GM21576 (cell line): ENCODE measurements around the gene IGHMBP2.

Experiments
- ATAC-seq: cut with Tn5 transposase; IDR thresholded peaks from one replicate; pipeline ENCODE4 v1.9.1; 2021; ENCODE audit warnings: mild to moderate bottlenecking, moderate library complexity; ENCODE audit not compliant: unreplicated experiment

IGHMBP2 gene

DNA sequence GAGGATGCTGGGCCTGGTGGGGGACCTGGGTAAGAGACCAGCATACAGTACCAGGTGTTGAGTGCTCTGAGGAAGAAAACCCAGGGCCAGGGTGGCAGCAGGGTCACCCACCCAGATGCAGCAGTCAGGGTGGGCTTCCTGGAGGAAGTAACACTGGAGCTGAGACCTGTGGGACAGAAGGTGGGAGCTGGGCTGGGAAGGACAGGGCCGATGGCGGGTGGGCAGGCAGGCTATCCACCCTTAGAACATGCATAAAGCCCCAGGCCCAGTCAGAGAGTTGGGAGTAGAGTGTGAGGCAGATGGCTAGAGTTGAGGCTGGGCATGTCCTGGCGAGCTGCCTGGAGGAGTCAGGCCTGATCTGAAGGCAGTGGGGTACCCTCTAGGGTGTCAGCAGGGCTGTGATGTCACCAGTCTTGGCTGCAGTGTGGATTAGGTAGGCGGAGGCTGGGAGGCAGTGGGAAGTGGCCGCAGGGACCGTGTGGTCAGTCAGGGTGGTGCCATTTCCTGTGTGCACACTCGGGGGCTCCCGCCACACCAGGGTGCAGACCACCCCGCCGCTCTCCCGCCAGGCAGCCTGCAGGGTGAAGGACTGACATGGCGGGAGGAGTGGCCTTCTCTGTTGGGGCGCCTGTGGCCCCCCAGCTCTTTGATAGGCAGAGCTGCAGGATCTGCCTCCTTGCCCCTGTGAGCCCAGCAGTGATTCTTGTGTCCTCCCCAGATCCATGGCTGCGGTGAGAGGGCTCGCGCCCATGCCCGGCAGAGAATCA is 35.3 kb downstream of the IGHMBP2 start:
- ATAC-seq: no peak

DNA sequence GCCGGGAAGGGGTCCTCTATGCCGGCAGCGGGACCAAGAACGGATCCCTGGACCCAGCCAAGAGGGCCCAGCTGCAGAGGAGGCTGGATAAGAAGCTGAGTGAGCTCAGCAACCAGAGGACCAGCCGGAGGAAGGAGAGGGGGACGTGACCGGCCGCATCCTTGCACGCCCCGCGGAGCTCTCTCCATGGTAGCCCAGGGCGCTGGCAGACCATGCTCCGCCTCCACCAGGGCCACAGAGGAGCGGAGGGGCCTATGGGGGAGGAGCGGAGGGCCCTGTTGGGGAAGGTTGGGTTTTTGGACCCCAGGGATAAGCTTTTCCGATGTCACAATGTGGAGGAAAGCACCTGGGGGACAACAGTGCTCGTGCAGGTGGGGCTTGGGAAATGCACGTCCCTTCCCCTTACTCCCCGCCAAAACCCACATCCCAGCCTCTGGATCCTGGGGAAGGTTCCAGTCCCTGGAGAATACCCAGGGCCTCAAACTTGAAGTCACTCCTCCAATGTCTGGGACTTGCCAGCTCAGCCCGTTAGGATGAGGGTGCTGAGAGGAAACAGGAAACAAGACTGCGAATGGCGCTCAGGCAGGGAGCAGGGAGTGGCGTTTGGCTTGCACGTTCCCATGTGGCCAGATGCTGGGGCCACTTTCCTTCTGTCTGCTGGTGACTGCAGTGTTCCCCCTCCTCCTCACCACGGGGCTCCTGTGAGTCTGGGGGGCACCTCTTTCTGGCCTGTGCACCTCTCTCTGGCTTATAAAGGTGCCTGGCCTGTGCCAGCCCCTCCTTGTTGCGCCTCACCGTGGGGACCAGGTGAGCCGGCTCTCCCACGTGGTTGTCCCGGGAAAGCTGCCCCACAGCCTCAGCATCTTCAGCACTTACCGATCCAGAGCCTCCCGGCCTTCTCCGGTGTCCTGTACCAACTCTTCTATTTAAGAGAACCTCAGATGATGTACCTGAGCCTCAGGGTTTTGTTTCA is 36.2 kb downstream of the IGHMBP2 start:
- ATAC-seq: no peak

DNA sequence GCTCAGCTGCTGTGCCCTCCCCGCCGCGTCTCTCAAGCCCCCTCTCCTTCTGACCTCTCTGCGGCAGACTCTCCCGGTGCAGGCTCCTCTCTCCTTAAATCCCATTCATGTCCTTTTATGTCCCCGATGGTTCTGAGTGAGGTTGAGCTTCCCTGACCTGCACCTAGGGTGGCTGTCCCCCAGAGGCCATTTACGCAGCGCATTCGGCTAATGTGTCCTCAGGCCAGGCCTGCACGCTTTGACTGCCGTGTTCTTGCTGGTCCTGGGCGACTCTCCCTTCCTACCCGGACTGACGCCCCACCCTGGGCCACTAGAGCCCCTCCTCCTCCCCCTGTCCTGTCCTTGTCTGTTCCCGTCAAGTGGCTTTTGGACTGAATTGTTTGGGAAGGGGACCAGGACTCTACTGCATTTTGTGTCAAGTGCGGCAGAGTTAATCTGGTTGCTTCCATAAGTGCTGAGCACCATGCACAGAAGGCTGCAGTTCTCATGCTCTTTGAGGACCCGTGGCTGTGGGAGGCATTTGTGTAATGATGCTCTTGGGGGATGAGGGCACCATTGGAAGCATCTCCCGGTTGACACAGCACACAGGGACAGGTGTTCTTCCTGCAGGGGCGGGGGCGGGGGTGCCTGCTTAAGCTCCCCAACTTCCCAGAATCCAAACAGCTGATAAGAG is 37.1 kb downstream of the IGHMBP2 start:
- ATAC-seq: no peak

DNA sequence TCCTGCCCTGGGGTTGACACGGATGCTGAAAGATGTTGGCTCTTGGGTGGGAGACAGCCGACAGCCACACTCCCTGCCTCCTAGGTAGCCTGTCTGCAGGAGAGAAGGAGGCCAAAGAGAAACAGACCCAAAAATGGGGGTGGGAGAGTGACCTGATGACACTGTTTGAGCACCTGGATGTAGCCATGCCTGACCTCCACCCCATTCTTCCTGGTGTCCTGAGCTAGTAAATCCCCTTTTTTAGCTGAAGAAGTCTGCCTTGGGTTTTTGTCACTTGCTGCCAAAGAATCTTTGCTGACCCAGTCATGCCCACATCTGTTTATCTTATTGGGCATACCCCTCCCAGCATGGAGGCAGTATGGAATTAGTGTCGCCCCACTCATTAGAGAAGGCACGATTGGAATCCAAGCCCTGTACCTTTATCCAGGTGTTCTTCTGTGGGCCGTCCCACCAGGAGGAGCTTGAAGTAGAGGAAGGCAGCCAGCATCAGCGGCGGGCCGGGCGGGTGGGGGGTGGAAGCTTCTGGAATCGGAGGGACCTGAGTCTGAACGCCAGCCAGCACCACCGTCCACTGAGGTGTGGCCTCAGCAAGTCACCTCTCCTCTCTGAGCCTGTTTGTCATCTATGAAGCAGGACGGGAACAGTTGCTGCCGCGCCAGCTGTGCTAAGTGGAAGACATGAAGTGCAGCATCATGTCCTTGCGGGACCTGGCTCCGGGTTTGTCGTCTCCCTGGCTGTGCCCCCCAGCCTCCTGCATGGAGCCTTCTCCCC is 37.8 kb downstream of the IGHMBP2 start:
- ATAC-seq: no peak

DNA sequence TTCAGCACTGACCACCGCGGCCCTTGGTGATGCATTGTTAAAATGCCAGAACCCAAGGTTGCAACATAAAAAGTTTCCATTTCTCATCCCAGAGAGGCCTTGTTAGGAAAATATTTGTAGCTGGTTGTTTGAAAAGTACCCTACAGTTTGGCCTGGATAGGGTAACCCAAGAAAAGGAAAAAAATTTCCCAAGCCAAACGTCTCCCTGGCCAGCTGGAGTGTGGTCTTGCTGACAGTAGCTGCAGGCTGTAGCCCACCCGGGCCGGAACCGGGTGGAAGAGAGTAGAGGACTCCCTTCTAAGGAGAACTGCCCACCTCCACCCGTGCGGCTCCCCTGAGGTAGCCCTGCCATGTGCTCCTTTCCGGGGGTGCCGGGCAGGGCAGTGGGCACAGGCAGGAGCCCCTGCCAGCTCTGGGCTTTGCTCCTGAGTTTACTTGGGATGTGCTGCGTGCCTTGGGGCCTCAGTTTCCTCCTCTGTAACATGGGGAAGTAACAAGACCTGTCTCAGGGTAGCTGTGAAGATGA is 38.5 kb downstream of the IGHMBP2 start:
- ATAC-seq: no peak

DNA sequence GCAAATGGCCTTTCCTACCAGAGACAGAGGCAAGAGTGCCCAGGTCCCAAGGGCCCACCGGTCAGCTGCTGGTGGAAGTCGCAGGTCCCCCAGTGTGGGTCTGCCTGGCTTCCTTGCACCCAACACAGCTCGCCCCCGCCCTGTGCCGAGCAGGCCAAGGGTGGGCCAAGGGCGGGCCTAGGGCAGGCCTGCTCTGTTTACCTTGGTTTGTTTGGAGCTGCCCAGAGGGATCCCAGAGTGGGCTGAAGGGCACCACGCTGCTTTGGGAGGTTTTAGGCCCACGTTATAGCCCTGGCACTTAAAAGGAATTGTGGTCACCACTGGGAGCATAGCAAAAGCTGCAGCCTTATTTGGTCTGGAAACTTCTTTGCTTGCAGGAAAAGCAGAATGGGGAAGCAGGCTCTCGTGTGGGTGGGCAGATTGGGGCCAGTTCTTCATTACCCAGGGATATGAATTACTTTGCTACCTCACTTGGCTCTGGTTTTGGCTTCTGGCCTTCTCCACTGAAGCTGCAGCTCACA is 39.1 kb downstream of the IGHMBP2 start:
- no peak for ATAC-seq

DNA sequence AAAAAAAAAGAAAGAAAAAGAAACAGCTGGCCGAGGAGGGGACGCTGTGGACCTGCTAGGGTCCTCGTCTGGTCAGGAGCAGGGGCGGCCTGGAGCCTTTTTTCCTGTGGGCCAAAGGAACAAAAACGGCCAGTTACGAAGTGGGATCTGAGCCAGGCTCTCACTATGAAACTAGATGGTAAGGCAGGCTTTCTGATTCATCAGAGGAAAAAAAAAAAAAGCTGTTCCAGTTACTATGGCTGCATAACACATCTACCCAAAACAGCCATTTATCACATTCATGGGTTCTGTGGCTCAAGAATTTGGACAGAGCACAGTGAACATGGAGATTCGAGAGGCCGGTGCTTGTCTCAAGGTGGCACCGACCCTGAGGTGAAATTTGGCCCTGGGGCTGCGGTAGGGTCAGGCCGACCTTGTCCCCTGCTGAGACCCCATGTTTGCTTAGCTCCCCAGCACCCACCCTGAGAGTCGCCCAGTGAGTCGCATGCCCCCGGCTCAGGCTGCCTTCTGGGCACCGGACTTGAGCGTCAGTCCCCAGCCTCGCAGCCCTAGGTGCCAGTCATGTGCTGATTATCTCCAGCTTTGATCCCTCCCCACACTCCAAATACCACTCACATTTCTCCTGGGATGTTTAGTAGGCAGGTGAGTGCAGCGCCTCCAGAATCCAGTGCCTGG is 42.9 kb downstream of the IGHMBP2 start:
- ATAC-seq: no peak

DNA sequence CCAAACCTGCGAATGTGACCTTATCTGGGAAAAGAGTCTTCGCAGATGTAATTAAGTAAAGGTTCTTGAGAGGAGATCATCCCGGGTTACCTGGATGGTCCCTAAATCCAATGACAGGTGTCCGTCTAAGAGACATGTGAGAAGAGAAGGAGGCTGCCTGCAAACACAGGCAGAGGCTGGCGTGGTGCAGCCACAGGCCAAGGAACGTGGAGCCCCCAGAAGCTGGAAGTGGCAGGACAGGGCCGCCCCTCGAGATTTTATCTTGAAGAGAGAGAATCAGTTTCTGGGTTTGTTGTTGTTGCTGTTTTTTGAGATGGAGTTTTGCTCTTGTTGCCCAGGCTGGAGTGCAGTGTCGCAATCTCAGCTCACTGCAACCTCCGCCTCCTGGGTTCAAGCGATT is 43.5 kb downstream of the IGHMBP2 start:
- no peak for ATAC-seq

DNA sequence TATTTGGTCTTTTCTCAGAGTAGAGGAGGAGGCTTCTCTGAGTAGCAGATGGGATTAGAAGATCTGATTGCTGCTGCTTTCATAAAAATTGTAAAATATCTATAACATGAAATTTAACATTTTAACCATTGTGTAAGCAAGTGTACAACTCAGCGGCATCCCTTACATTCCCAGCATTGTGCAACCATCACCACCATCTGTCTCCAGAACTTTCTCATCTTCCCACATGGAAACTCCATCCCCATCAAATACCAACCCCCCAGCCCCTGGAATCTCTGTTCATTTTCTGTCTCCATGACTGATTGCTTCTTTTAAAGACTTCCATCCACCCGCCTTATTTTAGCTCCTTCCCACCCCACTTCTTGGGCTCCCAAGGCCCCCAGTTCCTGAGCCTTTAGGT is 44.8 kb downstream of the IGHMBP2 start:
- no peak for ATAC-seq

DNA sequence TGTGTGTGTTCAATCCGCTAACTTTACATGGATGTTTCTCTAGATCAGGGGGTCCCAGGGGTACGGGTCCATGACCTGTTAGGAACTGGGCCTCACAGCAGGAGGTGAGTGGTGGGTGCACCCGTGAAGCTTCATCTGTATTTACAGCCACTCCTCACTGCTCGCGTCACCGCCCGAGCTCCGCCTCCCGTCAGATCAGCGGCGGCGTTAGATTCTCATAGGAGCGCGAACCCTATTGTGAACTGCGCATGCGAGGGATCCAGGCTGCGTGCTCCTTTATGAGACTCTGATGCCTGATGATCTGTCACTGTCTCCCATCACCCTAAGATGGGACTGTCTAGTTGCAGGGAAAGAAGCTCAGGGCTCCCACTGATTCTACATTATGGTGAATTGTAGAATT is 45.2 kb downstream of the IGHMBP2 start:
- ATAC-seq: no peak

DNA sequence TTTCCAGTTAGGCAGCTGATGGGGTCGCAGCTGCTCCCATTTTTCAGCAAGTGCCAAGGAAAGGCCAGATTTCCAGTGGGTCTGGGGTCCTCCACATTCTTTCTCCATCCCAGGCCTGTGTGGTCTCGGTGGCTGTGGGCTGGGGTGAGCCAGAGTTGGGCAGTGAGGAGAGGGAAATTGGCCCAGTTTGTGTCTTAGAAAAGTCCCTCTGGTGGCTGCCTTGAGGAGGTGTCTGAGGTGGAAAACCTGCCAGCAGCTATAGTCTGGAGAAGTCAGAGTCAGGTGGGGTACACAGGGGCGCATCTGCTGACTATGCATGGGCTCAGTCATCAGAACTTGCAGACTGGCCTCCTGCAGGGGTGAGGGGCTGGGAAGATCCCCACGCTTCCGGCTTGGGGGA is 46.6 kb downstream of the IGHMBP2 start:
- ATAC-seq: no peak

DNA sequence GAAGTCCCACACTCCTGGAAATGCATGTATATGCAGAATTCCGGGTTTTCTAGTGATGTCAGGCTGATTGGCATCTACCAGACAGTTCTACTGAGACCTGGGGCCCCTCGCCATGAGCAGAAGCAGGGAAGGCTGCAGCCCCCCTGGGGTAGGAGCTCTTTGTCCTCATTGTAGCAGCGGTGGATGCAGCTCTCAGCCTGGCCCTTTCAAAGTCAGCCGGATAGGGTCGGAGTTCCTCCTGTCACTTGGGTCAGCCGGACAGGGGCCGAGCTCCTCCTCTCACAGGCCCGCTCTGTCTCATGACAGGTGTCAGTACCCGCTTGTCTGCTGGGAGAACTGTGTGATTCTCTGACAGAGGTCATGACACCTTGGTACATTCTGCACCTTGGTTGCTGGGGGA is 47.1 kb downstream of the IGHMBP2 start:
- no peak for ATAC-seq

DNA sequence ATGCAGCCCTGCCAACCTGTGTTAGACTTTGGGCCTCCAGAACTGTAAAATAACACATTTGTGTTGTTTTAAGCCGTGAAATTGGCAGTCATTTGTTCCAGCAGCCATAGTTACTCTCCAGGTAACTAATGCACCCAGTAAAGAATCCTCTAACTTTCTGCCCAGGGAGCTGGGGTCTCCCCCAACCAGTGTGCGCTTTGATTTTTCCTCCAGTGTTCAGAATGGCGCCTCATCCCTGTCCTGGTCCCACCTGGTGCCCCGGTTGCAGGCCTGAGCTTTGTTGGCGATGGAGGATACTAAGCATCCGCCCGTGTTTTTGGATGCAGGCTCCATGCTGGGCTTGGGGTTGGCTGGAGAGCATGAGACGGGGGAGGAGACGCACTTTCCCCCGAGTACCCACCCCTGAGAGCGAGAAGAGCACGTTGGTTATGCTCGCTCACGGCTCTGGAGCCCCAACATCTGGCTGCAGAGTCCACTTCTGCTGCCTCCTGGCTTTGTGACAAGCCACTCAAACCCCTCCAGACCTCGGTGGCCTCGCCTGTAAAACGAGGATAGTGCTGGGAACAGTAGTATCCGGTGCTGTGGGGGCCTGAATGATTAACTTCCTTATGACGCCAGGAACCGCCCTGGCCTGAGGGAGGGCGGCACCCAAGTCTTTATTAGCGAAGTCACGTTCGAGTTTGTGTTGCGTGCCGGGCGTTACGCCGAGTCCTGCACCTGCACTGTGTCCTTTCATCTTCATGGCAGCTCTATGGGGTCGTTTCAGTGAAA is 51.3 kb downstream of the IGHMBP2 start:
- no peak for ATAC-seq

DNA sequence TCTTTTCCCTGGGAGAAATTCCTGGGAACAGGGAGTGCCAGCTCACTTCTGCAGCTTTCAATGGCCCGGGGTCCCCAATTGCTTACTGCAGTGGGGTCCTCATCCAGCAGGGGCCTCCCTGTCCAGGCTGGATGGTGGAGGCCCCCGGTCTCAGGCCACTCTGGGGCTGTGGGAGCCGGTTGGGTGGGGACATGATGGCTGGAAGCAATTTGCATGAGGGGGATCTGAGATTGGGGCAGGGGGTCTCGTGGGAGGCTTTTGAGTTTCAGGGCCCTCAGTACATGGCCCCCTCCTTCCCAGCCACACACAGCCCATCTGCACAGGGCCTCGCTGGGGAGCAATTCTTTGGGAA is 51.9 kb downstream of the IGHMBP2 start:
- ATAC-seq: no peak

DNA sequence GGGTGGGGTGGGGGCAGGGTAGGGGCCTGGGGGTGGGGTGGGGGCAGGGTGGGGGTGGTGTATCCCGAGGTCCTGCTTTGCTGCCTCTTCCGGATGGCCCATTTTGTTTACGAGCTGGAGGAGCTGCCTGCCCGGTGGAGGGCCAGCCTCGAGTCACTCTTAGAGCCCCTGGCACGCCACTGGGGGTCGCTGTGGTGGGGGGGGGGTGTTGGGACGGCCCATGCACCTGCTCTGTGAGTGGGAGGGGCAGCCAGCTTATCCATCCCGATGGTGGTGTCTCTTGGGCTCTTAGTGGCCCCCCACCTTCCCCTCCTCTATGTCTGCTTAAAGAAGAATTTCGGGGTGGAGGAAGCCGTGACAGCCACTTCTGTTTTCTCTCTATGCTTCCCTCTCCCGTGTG is 52.5 kb downstream of the IGHMBP2 start:
- ATAC-seq: no peak

DNA sequence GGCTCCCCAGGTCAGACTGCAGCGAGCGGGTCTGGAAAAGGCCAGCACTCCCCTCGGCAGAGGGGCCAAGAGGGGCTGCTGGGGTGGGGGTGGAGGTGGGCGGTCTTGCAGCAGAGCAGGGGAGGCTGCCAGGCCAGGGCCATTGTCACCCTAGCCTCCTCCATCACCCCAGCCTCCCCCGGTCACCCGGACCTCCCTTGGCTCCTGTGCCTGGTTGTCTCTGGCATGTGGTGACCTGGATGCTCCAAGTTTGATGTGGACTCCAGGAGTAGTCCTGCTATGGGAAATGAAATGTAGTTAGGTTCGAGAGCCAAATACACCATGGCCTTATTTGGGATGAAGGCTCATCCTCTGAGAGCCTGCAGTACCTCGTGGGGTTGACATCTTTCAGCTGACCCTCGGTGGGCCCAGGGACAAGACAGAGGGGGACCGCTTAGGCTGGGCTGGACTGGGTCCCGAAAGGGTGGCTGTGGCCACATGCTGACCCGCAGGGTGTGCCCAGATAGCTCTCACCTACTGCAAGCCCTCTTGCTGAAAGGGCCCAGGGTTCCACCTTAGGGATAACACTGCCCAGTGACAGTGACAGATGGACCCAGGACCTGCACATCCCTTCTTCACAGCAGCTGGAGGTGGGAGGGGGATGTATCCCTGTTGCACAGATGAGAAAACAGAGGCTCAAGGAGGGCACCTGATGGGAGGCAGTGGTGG is 53.0 kb downstream of the IGHMBP2 start:
- ATAC-seq: no peak

DNA sequence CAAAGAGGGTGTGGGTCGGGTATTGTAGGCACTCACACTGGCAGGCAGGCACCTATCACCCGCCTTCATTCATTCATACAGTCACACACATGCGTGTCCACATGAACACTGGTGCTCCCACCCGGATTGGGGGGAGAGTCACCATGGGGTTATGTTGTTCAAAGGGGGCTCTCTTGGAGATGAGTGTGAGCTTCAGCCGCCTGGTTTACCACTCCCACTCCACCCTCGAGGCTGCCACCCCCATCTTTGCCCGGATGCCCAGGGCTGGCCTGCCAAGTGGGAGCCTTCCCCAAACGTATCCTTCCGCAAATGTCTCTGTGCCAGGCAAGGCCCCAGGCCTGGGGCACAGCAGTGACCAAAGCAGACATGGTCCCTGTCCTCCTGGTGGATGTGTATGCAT is 54.5 kb downstream of the IGHMBP2 start:
- ATAC-seq: no peak

DNA sequence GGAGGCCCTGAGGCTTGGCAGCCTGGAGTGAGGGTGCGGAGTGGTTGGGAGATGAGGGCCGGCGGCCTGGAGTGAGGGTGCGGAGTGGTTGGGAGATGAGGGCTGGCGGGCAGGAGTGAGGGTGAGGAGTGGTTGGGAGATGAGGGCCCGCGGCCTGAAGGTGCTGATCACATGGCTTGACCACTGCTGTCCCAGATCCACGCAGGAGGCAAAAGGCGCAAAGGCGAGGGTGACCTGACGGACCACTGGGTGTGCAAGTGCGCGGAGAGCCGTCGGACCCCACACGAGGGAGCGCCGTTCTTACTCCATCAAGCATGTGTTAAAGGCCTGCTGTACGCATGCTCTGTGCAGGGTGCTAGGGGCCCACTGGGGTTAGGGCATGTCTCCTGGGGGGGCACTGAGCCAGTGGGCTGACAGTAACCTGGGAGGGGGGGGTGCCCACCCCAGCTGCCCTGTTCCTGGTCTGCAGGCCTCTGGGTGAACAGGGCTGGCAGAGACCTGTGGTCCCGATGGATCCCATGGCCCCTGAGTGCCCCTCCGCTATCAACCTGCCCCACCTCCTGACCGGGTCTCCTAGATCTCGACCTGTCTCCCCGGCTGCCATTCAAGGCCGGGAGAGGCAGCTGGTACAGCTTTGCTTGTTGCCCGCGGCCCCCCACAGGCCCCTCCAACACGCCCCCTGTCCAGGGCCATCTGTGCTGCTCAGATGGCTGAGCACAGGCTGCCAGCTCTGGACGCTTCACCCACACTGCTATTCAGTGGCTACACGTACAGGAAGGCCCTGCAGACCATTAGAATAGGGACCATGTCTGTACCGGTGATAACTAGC is 56.0 kb downstream of the IGHMBP2 start:
- ATAC-seq: no peak
